ENCODE data around the gene BMPR1A. TPM values are rescaled to one million over a fixed set of nuclear protein-coding genes. Genes with fewer than 3 reads are reported as not detected.

Gene BMPR1A
- total RNA-seq, 2 donors from 2014 or later = 69.4 to 96.4 TPM

DNA sequence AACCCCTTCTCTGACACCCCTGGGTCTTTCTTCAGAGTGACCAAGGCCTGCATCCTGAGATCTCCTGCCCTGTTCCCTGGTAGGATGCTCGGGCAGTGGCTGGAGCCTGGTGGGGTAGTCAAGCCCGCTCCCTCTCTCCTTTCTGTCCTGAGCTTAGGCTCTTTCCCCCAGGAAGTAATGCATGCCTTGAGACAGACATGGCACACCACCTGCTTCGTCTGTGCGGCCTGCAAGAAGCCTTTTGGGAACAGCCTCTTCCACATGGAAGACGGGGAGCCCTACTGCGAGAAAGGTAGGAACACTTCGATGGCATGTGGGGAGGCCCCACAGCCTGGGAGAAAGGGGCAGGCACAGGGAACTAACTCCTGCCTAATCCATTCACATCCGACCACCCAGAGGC, 37.9 kb upstream of the BMPR1A start:
- TF ChIP-seq CTCF (conservative IDR thresholded peaks at IDR 0.05) = no peak
- H3K9ac ChIP-seq (ENCODE audit: extremely low read depth, low read length, poor library complexity, severe bottlenecking) = no peak overlapping the region
- H3K4me1 ChIP-seq (ENCODE audit: control insufficient read depth, insufficient read depth, low read length) = no peaks in the 10 kb centered on the region
- no peak overlapping the region for H3K27ac ChIP-seq (ENCODE audit: low read depth, low read length)
- peaks cover 1% of the 10 kb centered on the region for H3K27me3 Mint-ChIP-seq (ENCODE audit: insufficient read depth)
- H3K4me1 Mint-ChIP-seq = peaks cover 23% of the 10 kb centered on the region
- H3K4me3 ChIP-seq (ENCODE audit: low read length) = no peak overlapping the region
- no peak overlapping the region for H3K27ac Mint-ChIP-seq
- no peaks in the 10 kb centered on the region for H3K36me3 Mint-ChIP-seq (ENCODE audit: low read depth)
- H3K27me3 ChIP-seq (ENCODE audit: control insufficient read depth, insufficient read depth, low read length, poor library complexity, severe bottlenecking) = no peaks in the 10 kb centered on the region
- no peak overlapping the region for H3K4me3 Mint-ChIP-seq
- no peaks in the 10 kb centered on the region for H3K9me3 ChIP-seq (ENCODE audit: control insufficient read depth, low read length)
- no peaks in the 10 kb centered on the region for H3K36me3 ChIP-seq (ENCODE audit: control insufficient read depth, insufficient read depth, low read length)
- no peaks in the 10 kb centered on the region for H3K9me3 Mint-ChIP-seq
- no peak for DNase-seq
- 95 to 97% methylated on average over 7 to 8 of the region's 8 CpGs for WGBS, 2 experiments (ENCODE audit: insufficient coverage in 1 of 2, insufficient read length in 1 of 2)

DNA sequence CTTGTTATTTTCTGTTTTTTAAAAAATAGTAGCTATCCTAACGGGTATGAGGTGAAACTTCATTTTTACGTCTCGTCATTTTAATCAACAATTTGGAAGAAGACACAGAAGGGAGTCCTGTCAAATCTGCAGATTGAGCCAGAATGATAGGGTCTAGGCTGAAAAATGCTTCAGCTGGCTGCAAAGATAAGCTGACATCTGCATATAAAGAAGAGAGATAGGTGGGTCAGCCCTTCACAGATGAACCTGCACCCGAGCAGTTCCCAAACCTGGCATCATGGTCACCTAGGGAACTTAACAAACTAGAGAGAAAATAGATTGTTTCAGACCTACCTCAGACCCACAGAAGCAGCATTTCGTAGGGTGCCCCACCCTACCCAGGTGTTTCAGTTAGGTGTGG, 35.2 kb upstream of the BMPR1A start:
- Histone ChIP-seq H3K9ac (ENCODE audit: extremely low read depth, low read length, poor library complexity, severe bottlenecking) (no peak overlapping the region), H3K4me1 (ENCODE audit: control insufficient read depth, insufficient read depth, low read length) (no peaks in the 10 kb centered on the region), H3K36me3 (ENCODE audit: control insufficient read depth, insufficient read depth, low read length) (no peaks in the 10 kb centered on the region), H3K27me3 (ENCODE audit: control insufficient read depth, insufficient read depth, low read length, poor library complexity, severe bottlenecking) (no peaks in the 10 kb centered on the region), H3K4me3 (ENCODE audit: low read length) (no peak overlapping the region), H3K27ac (ENCODE audit: low read depth, low read length) (no peak overlapping the region), H3K9me3 (ENCODE audit: control insufficient read depth, low read length) (no peaks in the 10 kb centered on the region)
- no peak for DNase-seq
- TF ChIP-seq CTCF (conservative IDR thresholded peaks at IDR 0.05) = no peak
- Mint-ChIP-seq H3K27me3 (ENCODE audit: insufficient read depth) (no peaks in the 10 kb centered on the region), H3K4me1 (peaks cover 8% of the 10 kb centered on the region), H3K36me3 (ENCODE audit: low read depth) (no peaks in the 10 kb centered on the region), H3K4me3 (no peak overlapping the region), H3K27ac (no peak overlapping the region), H3K9me3 (no peaks in the 10 kb centered on the region)
- 54 to 66% methylated on average over 3 to 5 of the region's 5 CpGs for WGBS, 2 experiments (ENCODE audit: insufficient coverage in 1 of 2, insufficient read length in 1 of 2)

DNA sequence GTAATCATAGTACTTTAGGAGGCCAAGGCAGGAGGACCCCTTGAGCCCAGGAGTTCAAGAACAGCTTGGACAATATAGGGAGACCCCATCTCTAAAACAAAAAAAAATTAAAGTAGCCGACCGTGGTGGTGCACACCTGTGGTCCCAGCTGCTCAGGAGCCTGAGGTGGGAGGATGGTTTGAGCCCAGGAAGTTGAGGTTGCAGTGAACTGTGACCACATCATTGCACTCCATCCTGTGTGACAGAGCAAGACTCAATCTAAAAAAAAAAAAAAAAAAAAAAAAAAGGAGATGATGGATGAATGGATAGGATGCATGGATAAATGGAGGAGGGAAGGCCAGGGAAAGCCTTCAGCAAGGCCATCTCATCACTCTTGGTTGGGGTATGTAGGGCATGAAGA, 33.4 kb upstream of the BMPR1A start:
- no peaks in the 10 kb centered on the region for H3K9me3 Mint-ChIP-seq
- no peak for DNase-seq
- TF ChIP-seq CTCF (conservative IDR thresholded peaks at IDR 0.05) = no peak
- no peaks in the 10 kb centered on the region for H3K27me3 Mint-ChIP-seq (ENCODE audit: insufficient read depth)
- Histone ChIP-seq H3K9ac (ENCODE audit: extremely low read depth, low read length, poor library complexity, severe bottlenecking) (no peak overlapping the region), H3K4me1 (ENCODE audit: control insufficient read depth, insufficient read depth, low read length) (no peaks in the 10 kb centered on the region), H3K27me3 (ENCODE audit: control insufficient read depth, insufficient read depth, low read length, poor library complexity, severe bottlenecking) (no peaks in the 10 kb centered on the region), H3K9me3 (ENCODE audit: control insufficient read depth, low read length) (no peaks in the 10 kb centered on the region), H3K36me3 (ENCODE audit: control insufficient read depth, insufficient read depth, low read length) (no peaks in the 10 kb centered on the region), H3K27ac (ENCODE audit: low read depth, low read length) (no peak overlapping the region), H3K4me3 (ENCODE audit: low read length) (no peak overlapping the region)
- no peaks in the 10 kb centered on the region for H3K36me3 Mint-ChIP-seq (ENCODE audit: low read depth)
- H3K27ac Mint-ChIP-seq = no peak overlapping the region
- H3K4me3 Mint-ChIP-seq = no peak overlapping the region
- peaks cover 8% of the 10 kb centered on the region for H3K4me1 Mint-ChIP-seq
- 100% methylated on average over 2 of the region's 2 CpGs for WGBS, 2 experiments (ENCODE audit: insufficient coverage in 1 of 2, insufficient read length in 1 of 2)
